CD14-positive monocyte (primary cell): ENCODE data around the gene TBC1D22A. TPM values are rescaled to one million over a fixed set of nuclear protein-coding genes. Genes with fewer than 3 reads are reported as not detected.

Experiments
- DNase-seq, 3 donors: peaks; one replicate each; pipeline ENCODE4 v3.0.0-alpha.2; 2011 to 2022
- H2AFZ ChIP-seq: 2 replicates; pipeline ENCODE4 v1.6.0; 2012; ENCODE audit warnings: mild to moderate bottlenecking, low read depth, low read length, inconsistent platforms; ENCODE audit not compliant: insufficient read depth, poor library complexity, severe bottlenecking
- H3K27ac ChIP-seq, 2 donors: 1 replicate in 1 of 2; 2 replicates in 1 of 2; pipeline ENCODE4 v1.5.1; 2012 to 2013; ENCODE audit warnings: low read length in 2 of 2, control low read depth in 1 of 2, inconsistent platforms in 1 of 2, low read depth in 1 of 2, mild to moderate bottlenecking in 1 of 2
- H3K27me3 ChIP-seq, 2 donors: one replicate each; pipeline versions ENCODE4 v1.6.0 to v1.6.1; 2011 to 2013; ENCODE audit warnings: low read length in 2 of 2; ENCODE audit not compliant: control insufficient read depth in 2 of 2, insufficient read depth in 2 of 2
- H3K36me3 ChIP-seq, 2 donors: replicated peaks in 1 of 2; 1 replicate in 1 of 2; 2 replicates in 1 of 2; pipeline versions ENCODE4 v1.5.1 to v1.6.1; 2012 to 2013; ENCODE audit warnings: low read length in 2 of 2, control low read depth in 1 of 2, inconsistent platforms in 1 of 2, mild to moderate bottlenecking in 1 of 2; ENCODE audit not compliant: insufficient read depth in 2 of 2, control insufficient read depth in 1 of 2
- H3K4me1 ChIP-seq, 2 donors: 1 replicate in 1 of 2; 2 replicates in 1 of 2; pipeline versions ENCODE4 v1.5.1 to v1.6.1; 2012 to 2013; ENCODE audit warnings: low read length in 2 of 2, control low read depth in 1 of 2, inconsistent platforms in 1 of 2, mild to moderate bottlenecking in 1 of 2, moderate library complexity in 1 of 2; ENCODE audit not compliant: insufficient read depth in 2 of 2, control insufficient read depth in 1 of 2
- H3K4me2 ChIP-seq: replicated peaks from 2 replicates; pipeline ENCODE3; 2012; ENCODE audit warnings: low read length, moderate library complexity, mild to moderate bottlenecking; ENCODE audit not compliant: poor library complexity, severe bottlenecking; ENCODE audit errors: extremely low read depth
- H3K4me3 ChIP-seq, 3 experiments: fragments of 200-600 bp in 1 of 3; sonication (generic) in 1 of 3; replicated peaks in 1 of 3; 1 replicate in 2 of 3; 2 replicates in 1 of 3; pipeline ENCODE4 v1.5.1; 2011 to 2013; ENCODE audit warnings: low read length in 3 of 3, mild to moderate bottlenecking in 3 of 3, control low read depth in 2 of 3, low read depth in 2 of 3, inconsistent platforms in 1 of 3, moderate library complexity in 1 of 3
- H3K79me2 ChIP-seq: 2 replicates; pipeline ENCODE4 v1.6.0; 2012; ENCODE audit warnings: mild to moderate bottlenecking, control low read depth, inconsistent platforms, low read length, moderate library complexity; ENCODE audit not compliant: insufficient read depth
- H3K9ac ChIP-seq: 2 replicates; pipeline ENCODE4 v1.6.0; 2017; ENCODE audit warnings: low read length, mild to moderate bottlenecking; ENCODE audit not compliant: insufficient read depth, poor library complexity, severe bottlenecking
- H3K9me3 ChIP-seq, 2 donors: replicated peaks in 1 of 2; 1 replicate in 1 of 2; 2 replicates in 1 of 2; pipeline versions ENCODE4 v1.5.1 to v1.6.1; 2012 to 2013; ENCODE audit warnings: low read length in 2 of 2, control low read depth in 1 of 2; ENCODE audit not compliant: control insufficient read depth in 1 of 2, insufficient read depth in 1 of 2
- H4K20me1 ChIP-seq: 2 replicates; pipeline ENCODE4 v1.6.0; 2012; ENCODE audit warnings: mild to moderate bottlenecking, low read length, control low read depth, moderate library complexity; ENCODE audit not compliant: insufficient read depth
- H3K27ac Mint-ChIP-seq, 7 donors: one replicate each; pipeline ENCODE4 v1.8.0; 2020; ENCODE audit warnings: mild to moderate bottlenecking in 7 of 7, mixed read lengths in 7 of 7, moderate library complexity in 6 of 7, inconsistent platforms in 2 of 7
- H3K27me3 Mint-ChIP-seq, 3 donors: one replicate each; pipeline ENCODE4 v1.8.0; 2021 to 2022; ENCODE audit warnings: low read depth in 3 of 3, mild to moderate bottlenecking in 3 of 3, mixed read lengths in 3 of 3, moderate library complexity in 3 of 3, inconsistent platforms in 1 of 3
- H3K36me3 Mint-ChIP-seq, 2 donors: one replicate each; pipeline ENCODE4 v1.8.0; 2020; ENCODE audit warnings: mixed read lengths in 2 of 2, inconsistent platforms in 1 of 2, mild to moderate bottlenecking in 1 of 2
- H3K4me1 Mint-ChIP-seq: one replicate; pipeline ENCODE4 v1.8.0; 2020; ENCODE audit warnings: mild to moderate bottlenecking, mixed read lengths
- H3K4me3 Mint-ChIP-seq, 2 donors: one replicate each; pipeline ENCODE4 v1.8.0; 2020; ENCODE audit warnings: mild to moderate bottlenecking in 2 of 2, mixed read lengths in 2 of 2, moderate library complexity in 1 of 2
- H3K9me3 Mint-ChIP-seq, 7 donors: one replicate each; pipeline ENCODE4 v1.8.0; 2020 to 2022; ENCODE audit warnings: mixed read lengths in 7 of 7, mild to moderate bottlenecking in 6 of 7, moderate library complexity in 6 of 7, inconsistent platforms in 2 of 7
- WGBS: methylation state at CpG from one replicate; pipeline ENCODE4 v1.1.5; 2013; ENCODE audit warnings: missing lambda C conversion rate; ENCODE audit not compliant: insufficient coverage; 5-methylcytosine and 5-hydroxymethylcytosine counted together
- intact Hi-C, 2 donors: fragments of 100-400 bp; cut with micrococcal nuclease; formaldehyde crosslinking; loops; one replicate each; pipeline versions ENCODE4 v1.15.0 to v1.15.1; 2023
- polyA plus RNA-seq, 3 donors: library from polyadenylated mRNA; depleted of rRNA in 1 of 3; unstranded in 2 of 3; stranded (reverse) in 1 of 3; fragments of 300-500 nt in 2 of 3; fragments of >200 nt in 1 of 3; fragmentation: Illumina TruSeq in 2 of 3; gene quantifications; 1 replicate in 2 of 3; 2 replicates in 1 of 3; pipeline ENCODE4 v1.2.3, GENCODE V29; 2012 to 2021
- TF ChIP-seq, protein P1 (sequence below): fragments of 200-600 bp; IDR thresholded peaks from one replicate; pipeline ENCODE4 v1.8.0; 2022; ENCODE audit warnings: antibody characterized with exemption, mild to moderate bottlenecking

TBC1D22A gene
- polyA plus RNA-seq, 3 donors: 25.9 to 36.2 (median 29.5) TPM

DNA sequence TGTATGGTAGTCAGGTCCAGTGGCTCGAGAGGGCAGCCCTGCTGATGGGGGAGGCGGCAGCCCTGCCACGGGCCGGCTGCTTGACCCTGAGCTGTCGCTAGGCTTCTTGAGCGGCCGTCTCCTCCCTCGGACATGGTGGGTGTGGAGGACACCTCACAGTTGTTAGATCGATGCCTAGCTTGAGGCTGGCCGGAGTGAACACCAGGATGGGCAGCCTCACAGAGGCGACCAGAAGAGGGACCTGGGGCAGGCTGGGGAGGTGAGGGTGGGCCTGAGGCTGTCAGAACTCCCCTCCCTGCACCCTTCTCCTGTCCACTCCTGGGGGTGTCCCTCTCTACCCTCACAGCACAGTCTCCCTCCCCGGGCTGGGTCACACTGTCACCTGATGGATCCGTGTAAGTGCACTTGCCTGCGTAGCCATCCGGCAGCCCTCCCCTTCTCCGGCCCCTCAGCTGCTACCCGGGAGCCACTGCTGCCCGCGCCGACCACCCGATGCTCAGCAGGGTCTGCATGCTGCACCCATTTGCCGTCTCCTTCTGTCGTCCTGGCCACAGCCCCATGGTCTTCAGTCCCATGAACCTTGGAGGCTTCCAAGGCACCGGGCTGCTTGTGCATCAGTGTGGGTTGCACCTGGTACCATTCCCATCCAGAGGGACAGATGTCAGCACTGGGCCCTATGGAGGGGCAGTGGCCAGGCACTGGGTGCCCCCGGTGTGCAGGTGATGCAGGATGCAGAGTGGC lies 394.1 kb downstream of the TBC1D22A start:
- no peak for DNase-seq
- H3K4me3 ChIP-seq: no peak overlapping the region
- H3K4me1 Mint-ChIP-seq: no peaks in the 10 kb centered on the region
- H3K27me3 Mint-ChIP-seq: peaks cover 0 to 3% (median 0%) of the 10 kb centered on the region in 3 donors
- no peak overlapping the region for H3K4me3 Mint-ChIP-seq
- H4K20me1 ChIP-seq: peaks cover 42% of the 10 kb centered on the region
- no peak overlapping the region for H3K27ac ChIP-seq
- H3K79me2 ChIP-seq: no peaks in the 10 kb centered on the region
- peaks cover 6% of the 10 kb centered on the region in 2 donors for H3K36me3 Mint-ChIP-seq
- H3K36me3 ChIP-seq: peaks cover 5 to 17% of the 10 kb centered on the region in 2 donors
- no peak overlapping the region for H3K4me2 ChIP-seq
- intact Hi-C loops: no loop called here
- no peaks in the 10 kb centered on the region for H3K27me3 ChIP-seq
- no peak overlapping the region for H3K27ac Mint-ChIP-seq
- H3K9me3 ChIP-seq: no peaks in the 10 kb centered on the region
- TF ChIP-seq, protein P1, sequence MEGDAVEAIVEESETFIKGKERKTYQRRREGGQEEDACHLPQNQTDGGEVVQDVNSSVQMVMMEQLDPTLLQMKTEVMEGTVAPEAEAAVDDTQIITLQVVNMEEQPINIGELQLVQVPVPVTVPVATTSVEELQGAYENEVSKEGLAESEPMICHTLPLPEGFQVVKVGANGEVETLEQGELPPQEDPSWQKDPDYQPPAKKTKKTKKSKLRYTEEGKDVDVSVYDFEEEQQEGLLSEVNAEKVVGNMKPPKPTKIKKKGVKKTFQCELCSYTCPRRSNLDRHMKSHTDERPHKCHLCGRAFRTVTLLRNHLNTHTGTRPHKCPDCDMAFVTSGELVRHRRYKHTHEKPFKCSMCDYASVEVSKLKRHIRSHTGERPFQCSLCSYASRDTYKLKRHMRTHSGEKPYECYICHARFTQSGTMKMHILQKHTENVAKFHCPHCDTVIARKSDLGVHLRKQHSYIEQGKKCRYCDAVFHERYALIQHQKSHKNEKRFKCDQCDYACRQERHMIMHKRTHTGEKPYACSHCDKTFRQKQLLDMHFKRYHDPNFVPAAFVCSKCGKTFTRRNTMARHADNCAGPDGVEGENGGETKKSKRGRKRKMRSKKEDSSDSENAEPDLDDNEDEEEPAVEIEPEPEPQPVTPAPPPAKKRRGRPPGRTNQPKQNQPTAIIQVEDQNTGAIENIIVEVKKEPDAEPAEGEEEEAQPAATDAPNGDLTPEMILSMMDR: no peak
- 98% methylated on average over 17 of the region's 25 CpGs for WGBS
- H2AFZ ChIP-seq: no peak overlapping the region
- H3K9me3 Mint-ChIP-seq: peaks cover 0 to 4% (median under 1%) of the 10 kb centered on the region in 7 donors
- no peak overlapping the region for H3K9ac ChIP-seq
- H3K4me1 ChIP-seq: no peaks in the 10 kb centered on the region

GRCh38 chr22:47157093-47157420 lies 394.6 kb downstream of the TBC1D22A start:
- Histone ChIP-seq H3K27me3 (no peaks in the 10 kb centered on the region), H4K20me1 (peaks cover 38% of the 10 kb centered on the region), H2AFZ (no peak overlapping the region), H3K79me2 (no peaks in the 10 kb centered on the region), H3K9ac (no peak overlapping the region), H3K4me2 (no peak overlapping the region), H3K4me1 (no peaks in the 10 kb centered on the region), H3K9me3 (no peaks in the 10 kb centered on the region), H3K27ac (no peak overlapping the region), H3K36me3 (peaks cover 5 to 17% of the 10 kb centered on the region in 2 donors), H3K4me3 (no peak overlapping the region)
- DNase-seq: no peak
- intact Hi-C loops: no loop called here
- Mint-ChIP-seq H3K4me3 (no peak overlapping the region), H3K9me3 (peaks cover 0 to 4% (median 0%) of the 10 kb centered on the region in 7 donors), H3K36me3 (peaks cover 4 to 6% of the 10 kb centered on the region in 2 donors), H3K27ac (no peak overlapping the region), H3K27me3 (peaks cover 0 to 3% (median 0%) of the 10 kb centered on the region in 3 donors), H3K4me1 (no peaks in the 10 kb centered on the region)
- 82% methylated on average over 7 of the region's 15 CpGs for WGBS
- TF ChIP-seq, protein P1: no peak
